ENCODE results near the gene GULP1.
"Not testable (repeated sequence)": the region's sequence is repeated elsewhere in the genome, so short reads cannot be mapped to it uniquely, and the experiment has no call there.

Gene GULP1

GRCh38 chr2:188527141-188527540 lies 235.5 kb downstream of the GULP1 start:
- no peak for DNase-seq (ENCODE audit: low read depth in 2 of 2)

- DNase-seq (ENCODE audit: low read depth in 2 of 2), result no peak
Observed at GRCh38 chr2:188527581-188527993, 235.9 kb downstream of the GULP1 start.

DNA sequence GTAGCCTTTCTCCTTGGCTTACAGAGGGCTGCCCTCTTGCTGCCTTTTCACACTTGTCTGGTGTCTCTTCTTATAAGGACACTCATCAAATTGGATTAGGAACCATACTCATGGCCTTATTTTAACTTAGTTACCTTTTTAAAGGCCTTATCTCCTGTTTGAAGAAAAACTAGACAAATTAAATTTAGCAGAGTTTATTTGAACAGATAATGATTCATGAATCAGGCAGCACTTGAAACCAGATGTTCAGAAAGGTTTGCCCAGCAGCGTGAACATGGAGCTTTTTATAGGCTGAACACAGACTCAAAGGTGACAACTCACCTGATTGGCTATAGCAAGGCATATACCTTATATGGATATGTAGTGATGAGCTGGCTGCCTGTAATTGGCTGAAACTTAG lies 238.0 kb downstream of the GULP1 start:
- DNase-seq (ENCODE audit: low read depth in 2 of 2), result no peak

DNA sequence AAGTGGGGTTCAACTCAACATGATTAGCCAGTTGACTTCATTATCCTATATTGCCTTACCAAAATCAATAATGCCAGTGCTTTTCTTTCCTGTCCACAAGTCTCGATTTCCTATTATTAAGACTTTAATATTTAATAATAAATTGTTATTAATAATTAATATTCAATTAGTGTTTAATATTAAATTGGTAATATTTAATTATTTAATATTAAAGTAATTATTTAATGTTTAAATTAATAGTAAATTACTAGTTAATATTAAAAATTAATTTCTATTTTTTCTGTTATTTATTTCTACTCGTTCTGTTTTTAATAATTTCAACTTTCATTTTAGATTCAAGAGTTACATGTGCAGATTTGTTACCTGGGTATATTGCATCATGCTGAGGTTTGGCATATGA lies 243.2 kb downstream of the GULP1 start:
- no peak for DNase-seq (ENCODE audit: low read depth in 2 of 2)

- no peak for DNase-seq (ENCODE audit: low read depth in 2 of 2)
Observed at GRCh38 chr2:188551671-188552070, 260.0 kb downstream of the GULP1 start.

- DNase-seq (ENCODE audit: low read depth in 2 of 2), result no peak
Observed at GRCh38 chr2:188557081-188557480, 265.4 kb downstream of the GULP1 start.

- not testable (repeated sequence) for DNase-seq (ENCODE audit: low read depth in 2 of 2)
Observed at GRCh38 chr2:188559455-188559854, 267.8 kb downstream of the GULP1 start.

DNA sequence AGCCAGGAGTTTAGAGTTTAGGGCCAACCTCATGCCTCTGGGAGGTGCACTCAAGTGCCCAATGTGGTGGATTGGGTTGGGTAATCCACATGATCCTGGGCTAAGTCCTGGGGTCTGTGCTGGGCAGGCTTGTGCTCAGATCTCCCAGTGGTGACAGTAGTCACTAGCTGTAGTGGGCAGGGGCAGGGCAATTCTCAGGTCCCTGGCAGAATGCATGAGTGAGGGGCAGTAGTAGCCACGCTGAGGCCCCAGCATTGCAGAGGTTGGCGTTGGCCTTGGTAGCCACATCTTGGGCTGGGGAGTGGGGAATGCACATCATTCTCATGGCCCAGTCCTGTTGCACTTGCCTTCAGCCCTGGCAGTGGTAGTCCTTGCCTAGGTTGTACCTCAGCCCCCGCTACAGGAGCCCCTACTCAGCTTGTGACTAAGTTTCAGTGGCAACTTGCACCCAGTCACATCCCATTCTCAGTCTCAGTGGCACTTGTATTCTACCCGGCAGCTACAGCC lies 269.9 kb downstream of the GULP1 start:
- DNase-seq (ENCODE audit: low read depth in 2 of 2), result no peak

- no peak for DNase-seq (ENCODE audit: low read depth in 2 of 2)
Observed at GRCh38 chr2:188569431-188570165, 277.9 kb downstream of the GULP1 start.

GRCh38 chr2:188570370-188570769 lies 278.7 kb downstream of the GULP1 start:
- no peak for DNase-seq (ENCODE audit: low read depth in 2 of 2)

- no peak for DNase-seq (ENCODE audit: low read depth in 2 of 2)
Observed at GRCh38 chr2:188571543-188572303, 280.0 kb downstream of the GULP1 start.

DNA sequence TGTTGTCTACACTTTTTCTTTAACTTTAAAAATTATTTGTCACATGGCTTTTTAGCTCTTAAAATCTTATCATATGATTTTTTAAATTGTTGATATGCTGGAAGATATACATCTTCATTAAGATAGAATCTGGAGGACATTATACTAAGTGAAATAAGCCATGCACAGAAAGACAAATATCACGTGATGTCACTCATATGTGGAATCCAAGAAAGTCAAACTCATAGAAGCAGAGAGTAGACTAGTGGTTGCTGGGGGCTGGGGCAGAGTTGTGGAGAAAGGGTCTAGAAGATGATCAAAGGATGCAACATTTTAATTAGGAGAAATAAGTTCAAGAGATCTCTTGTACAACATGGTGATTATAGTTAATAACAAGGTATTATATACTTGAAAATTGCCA lies 280.9 kb downstream of the GULP1 start:
- DNase-seq (ENCODE audit: low read depth in 2 of 2), result no peak

- DNase-seq (ENCODE audit: low read depth in 2 of 2), result no peak
Observed at GRCh38 chr2:188573453-188573852, 281.8 kb downstream of the GULP1 start.

- DNase-seq (ENCODE audit: low read depth in 2 of 2), result no peak
Observed at GRCh38 chr2:188576006-188576405, 284.3 kb downstream of the GULP1 start.

DNA sequence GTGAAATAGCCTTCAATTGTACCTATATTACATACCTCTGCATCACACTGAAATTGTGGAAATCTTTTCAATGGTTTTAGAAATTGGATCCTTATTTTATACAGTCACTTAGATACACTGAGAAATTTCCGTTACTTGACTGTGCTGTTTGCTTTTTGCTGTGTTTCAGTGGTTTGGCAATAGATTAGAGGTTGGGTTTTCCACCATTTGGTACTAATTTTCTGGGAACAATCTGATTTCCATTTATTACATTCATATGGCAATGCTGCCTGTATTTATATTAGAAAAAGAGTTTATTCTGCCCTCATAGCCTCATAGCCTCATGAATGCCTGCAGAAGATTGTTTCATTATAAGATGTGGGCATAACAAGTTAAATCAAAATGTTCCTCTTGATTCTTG lies 285.0 kb downstream of the GULP1 start:
- DNase-seq (ENCODE audit: low read depth in 2 of 2), result no peak

DNA sequence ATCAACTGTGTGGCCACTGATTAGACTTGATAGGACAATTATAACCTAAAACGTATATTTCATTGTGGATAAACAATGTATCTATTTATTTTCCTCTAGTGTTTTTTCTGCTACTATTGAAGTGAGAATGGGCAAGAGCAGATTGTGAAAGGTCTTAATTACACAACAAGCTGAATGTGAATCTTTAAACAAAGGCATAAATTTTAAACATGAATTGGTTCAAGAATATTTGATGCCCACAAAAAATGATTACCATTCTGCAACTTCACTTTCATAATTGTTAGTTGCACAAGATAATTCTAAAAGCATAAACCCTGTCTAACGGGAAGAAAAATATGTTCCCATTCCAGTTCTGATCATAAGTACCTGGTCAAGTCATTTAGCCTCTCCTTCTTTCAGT lies 285.6 kb downstream of the GULP1 start:
- no peak for DNase-seq (ENCODE audit: low read depth in 2 of 2)

DNA sequence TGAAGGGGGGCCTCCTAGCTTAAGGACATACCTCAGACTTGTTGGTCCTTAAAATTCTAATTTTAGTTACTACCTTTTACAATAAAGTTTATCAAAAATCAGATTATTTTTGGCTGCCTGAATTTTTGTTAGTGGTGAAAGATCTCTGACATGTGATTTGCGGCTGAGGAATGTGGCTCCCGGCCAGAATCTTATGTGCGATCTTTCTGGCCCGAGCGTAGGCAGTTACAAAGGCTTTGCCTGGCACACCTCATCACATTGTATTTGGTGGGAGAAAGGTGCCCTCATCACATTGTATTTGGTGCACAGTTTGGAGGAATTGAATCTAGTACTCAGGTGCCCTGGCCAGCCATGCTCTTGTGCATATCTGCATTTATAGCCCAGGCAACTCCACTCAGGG lies 289.1 kb downstream of the GULP1 start:
- DNase-seq (ENCODE audit: low read depth in 2 of 2), result no peak

DNA sequence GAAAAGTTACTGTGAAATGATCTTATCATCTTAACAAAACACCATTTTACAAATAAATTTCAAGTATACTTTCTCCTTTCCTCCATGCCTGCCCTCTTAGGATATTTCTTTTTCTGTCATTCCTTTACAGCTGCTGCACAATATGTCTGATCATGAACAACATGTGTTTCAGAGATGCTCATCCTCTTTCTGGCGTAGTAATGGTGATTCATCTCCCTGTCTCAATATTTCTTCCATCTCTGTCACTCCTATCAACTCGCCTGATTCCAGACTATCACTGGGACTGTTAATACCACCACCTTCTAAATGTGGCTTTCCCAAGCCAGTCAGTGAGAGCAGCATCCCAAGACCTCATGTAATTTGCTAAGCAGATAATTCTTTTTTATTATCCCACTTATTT lies 290.5 kb downstream of the GULP1 start:
- DNase-seq (ENCODE audit: low read depth in 2 of 2), result no peak

GRCh38 chr2:188588235-188588634 lies 296.6 kb downstream of the GULP1 start:
- no peak for DNase-seq (ENCODE audit: low read depth in 2 of 2)

- DNase-seq (ENCODE audit: low read depth in 2 of 2), result no peak
Observed at GRCh38 chr2:188596054-188596453, 304.4 kb downstream of the GULP1 start.

GRCh38 chr2:188598551-188598950 lies 306.9 kb downstream of the GULP1 start:
- DNase-seq (ENCODE audit: low read depth in 2 of 2), result no peak

GRCh38 chr2:188599140-188599539 lies 307.5 kb downstream of the GULP1 start:
- DNase-seq (ENCODE audit: low read depth in 2 of 2), result no peak

- DNase-seq (ENCODE audit: low read depth in 2 of 2), result no peak
Observed at GRCh38 chr2:188600536-188601210, 309.0 kb downstream of the GULP1 start.
